ENCODE results near the gene CRLF1.

Gene CRLF1

DNA sequence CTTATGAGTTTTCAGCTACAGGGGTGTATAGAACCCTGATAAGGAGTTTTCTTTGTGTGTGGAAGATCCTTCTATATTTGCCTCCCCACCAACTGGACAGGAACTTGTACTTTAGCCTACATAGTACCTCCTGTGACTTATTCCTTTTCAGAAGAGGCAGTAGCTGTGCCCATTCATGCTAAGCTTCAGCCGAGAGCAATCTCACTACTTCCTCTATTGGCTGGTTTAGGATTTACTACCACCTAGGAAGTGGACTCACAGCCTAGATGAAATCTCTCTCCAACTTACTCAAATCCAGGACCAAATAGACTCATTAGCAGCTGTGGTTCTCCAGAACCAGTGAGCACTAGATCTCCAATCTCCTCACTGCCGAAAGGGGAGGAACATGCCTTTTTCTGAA is 20.3 kb downstream of the CRLF1 start:
- H3K4me3 Mint-ChIP-seq: no peak overlapping the region
- peaks cover 12% of the 10 kb centered on the region for H3K36me3 Mint-ChIP-seq
- no peak for DNase-seq
- peak overlapping the region; percentile 58 for H3K27ac Mint-ChIP-seq
- H3K4me1 Mint-ChIP-seq: peaks cover 47% of the 10 kb centered on the region
- CTCF ChIA-PET: interaction anchor here (0.7 to 3.6 kb wide), 5 partner anchors 14 to 117 kb away, joined by 3 to 19 read pairs (median 3); partner anchors contain the start of gene UBA52
- H3K27me3 Mint-ChIP-seq: peaks cover 4% of the 10 kb centered on the region
- H3K9me3 Mint-ChIP-seq: no peaks in the 10 kb centered on the region

DNA sequence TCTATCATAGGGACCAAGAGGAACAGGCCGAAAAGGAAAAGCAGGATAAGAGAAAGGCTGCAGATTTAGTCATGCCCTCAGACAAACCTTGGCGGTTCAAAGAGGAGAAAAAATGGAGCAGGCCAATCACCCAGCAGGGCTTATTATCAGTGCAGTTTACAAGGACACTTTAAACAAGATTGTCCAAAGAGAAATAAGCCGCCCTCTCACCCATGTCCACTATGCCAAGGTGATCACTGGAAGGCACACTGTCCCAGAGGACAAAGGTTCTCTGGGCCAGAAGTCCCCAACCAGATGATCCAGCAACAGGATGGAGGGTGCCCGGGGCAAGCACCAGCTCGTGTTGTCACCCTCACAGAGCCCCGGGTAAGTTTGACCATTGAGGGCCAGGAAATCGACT is 26.3 kb downstream of the CRLF1 start:
- H3K36me3 Mint-ChIP-seq: peaks cover 11% of the 10 kb centered on the region
- H3K27me3 Mint-ChIP-seq: peaks cover 4% of the 10 kb centered on the region
- peaks cover 11% of the 10 kb centered on the region for H3K4me1 Mint-ChIP-seq
- H3K9me3 Mint-ChIP-seq: no peaks in the 10 kb centered on the region
- no peak for DNase-seq
- CTCF ChIA-PET: interaction anchor here (0.6 to 1.6 kb wide), 7 partner anchors 8 to 417 kb away, joined by 3 to 7 read pairs (median 3); partner anchors contain the start of genes REX1BD and UBA52
- no peak overlapping the region for H3K4me3 Mint-ChIP-seq
- no peak overlapping the region for H3K27ac Mint-ChIP-seq

DNA sequence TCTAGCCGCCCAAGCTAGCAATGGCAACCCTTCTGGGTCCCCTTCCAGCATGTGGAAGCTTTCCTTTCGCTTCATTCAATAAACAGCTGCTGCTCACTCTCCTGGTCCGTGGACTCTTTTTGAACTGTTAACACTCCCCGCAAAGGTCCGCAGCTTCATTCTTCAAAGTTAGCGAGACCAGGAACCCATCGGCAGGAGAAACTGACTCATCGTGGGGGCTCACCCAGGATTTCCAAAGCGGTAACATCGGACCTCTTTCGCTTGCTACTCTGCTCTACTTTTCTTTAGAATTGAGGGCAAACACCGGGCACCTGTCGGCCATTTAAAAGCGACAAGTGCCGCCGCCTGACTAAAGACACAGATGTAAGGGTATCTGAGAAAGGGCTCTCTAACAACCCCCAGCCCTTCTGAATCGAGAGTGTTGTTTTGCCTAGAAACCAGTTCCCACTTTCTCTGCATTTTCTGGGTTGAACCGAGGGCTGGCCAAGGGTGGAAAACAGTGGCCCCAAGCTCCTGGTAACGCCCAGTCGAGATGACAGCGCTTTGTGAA is 29.2 kb downstream of the CRLF1 start:
- no peak overlapping the region for H3K27ac Mint-ChIP-seq
- H3K4me1 Mint-ChIP-seq: peaks cover 22% of the 10 kb centered on the region
- no peaks in the 10 kb centered on the region for H3K27me3 Mint-ChIP-seq
- H3K36me3 Mint-ChIP-seq: peaks cover 35% of the 10 kb centered on the region
- H3K4me3 Mint-ChIP-seq: no peak overlapping the region
- DNase-seq: no peak
- H3K9me3 Mint-ChIP-seq: no peaks in the 10 kb centered on the region
- CTCF ChIA-PET: interaction anchor here (1.4 kb wide), 1 partner anchor 11 kb away, joined by 5 read pairs; the partner anchor contains the start of gene REX1BD

DNA sequence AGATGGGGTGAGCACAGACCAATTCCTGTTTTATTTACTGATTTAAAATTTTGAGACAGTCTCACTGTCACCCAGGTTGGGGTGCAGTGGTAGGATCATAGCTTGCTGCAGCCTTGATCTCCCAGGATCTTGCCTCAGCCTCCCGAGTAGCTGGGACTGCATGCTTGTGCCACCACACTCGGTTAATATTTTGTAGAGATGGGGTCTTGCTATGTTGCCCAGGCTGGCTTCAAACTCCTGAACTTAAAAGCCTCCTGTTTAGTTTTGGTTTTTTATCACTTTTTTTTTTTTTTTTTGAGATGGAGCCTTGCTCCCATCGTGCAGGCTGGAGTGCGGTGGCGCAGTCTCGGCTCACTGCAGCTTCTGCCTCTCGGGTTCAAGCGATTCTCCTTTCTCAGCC is 30.2 kb downstream of the CRLF1 start:
- no peak for DNase-seq
- H3K9me3 Mint-ChIP-seq: no peaks in the 10 kb centered on the region
- H3K4me1 Mint-ChIP-seq: peaks cover 31% of the 10 kb centered on the region
- H3K27me3 Mint-ChIP-seq: no peaks in the 10 kb centered on the region
- no peak overlapping the region for H3K27ac Mint-ChIP-seq
- H3K36me3 Mint-ChIP-seq: peaks cover 40% of the 10 kb centered on the region
- CTCF ChIA-PET: no interaction called here
- no peak overlapping the region for H3K4me3 Mint-ChIP-seq

- H3K27ac Mint-ChIP-seq: no peak overlapping the region
- peaks cover 35% of the 10 kb centered on the region for H3K4me1 Mint-ChIP-seq
- no peak for DNase-seq
- peaks cover 43% of the 10 kb centered on the region for H3K36me3 Mint-ChIP-seq
- H3K27me3 Mint-ChIP-seq: no peaks in the 10 kb centered on the region
- H3K4me3 Mint-ChIP-seq: no peak overlapping the region
- CTCF ChIA-PET: no interaction called here
- H3K9me3 Mint-ChIP-seq: no peaks in the 10 kb centered on the region
Observed at GRCh38 chr19:18574691-18575291, 31.8 kb downstream of the CRLF1 start.

GRCh38 chr19:18571564-18572344 is 34.8 kb downstream of the CRLF1 start, which contains the start of gene UBA52:
TSS of gene UBA52 (plus strand) at chr19:18571857. CDS start at chr19:18573301, 1,444 bp downstream.
- H3K4me3 Mint-ChIP-seq: peak within 1 kb of the TSS; percentile 81
- DNase-seq: peak; percentile 99
- no peaks in the 10 kb centered on the region for H3K27me3 Mint-ChIP-seq
- H3K27ac Mint-ChIP-seq: peak within 1 kb of the TSS; percentile 98
- CTCF ChIA-PET: interaction anchor here (0.6 to 3.5 kb wide), 6 partner anchors 9 to 103 kb away, joined by 3 to 24 read pairs (median 8); partner anchors contain the start of genes ELL, FKBP8 and REX1BD
- peaks cover 52% of the 10 kb centered on the region for H3K36me3 Mint-ChIP-seq
- peaks cover 32% of the 10 kb centered on the region for H3K4me1 Mint-ChIP-seq
- no peaks in the 10 kb centered on the region for H3K9me3 Mint-ChIP-seq

DNA sequence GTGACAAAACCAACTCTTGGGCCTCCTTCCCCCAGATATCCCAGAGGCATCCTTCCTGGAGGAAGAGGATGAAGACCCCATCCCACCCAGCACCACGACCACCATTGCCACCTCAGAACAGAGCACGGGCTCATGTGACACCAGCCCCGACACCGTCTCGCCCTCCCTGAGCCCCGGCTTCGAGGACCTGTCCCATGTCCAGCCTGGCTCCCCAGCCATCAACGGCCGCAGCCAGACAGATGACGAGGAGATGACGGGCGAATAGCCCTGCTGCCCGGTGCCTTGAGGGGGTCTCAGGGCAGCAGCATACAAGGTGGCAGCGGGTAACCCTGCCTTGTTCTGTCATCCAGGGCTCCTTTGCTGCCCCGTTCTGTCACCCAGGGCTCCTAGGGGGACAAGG is 38.2 kb downstream of the CRLF1 start:
- CTCF ChIA-PET: interaction anchor here (1.4 kb wide), 1 partner anchor 21 kb away, joined by 3 read pairs; the partner anchor contains the start of gene REX1BD
- H3K27ac Mint-ChIP-seq: no peak overlapping the region
- peaks cover 47% of the 10 kb centered on the region for H3K36me3 Mint-ChIP-seq
- no peak overlapping the region for H3K4me3 Mint-ChIP-seq
- no peak for DNase-seq
- no peaks in the 10 kb centered on the region for H3K27me3 Mint-ChIP-seq
- H3K9me3 Mint-ChIP-seq: no peaks in the 10 kb centered on the region
- H3K4me1 Mint-ChIP-seq: peaks cover 22% of the 10 kb centered on the region

GRCh38 chr19:18566953-18567352 is 39.6 kb downstream of the CRLF1 start:
- no peaks in the 10 kb centered on the region for H3K27me3 Mint-ChIP-seq
- CTCF ChIA-PET: interaction anchor here (1.4 kb wide), 1 partner anchor 22 kb away, joined by 3 read pairs; the partner anchor contains the start of gene REX1BD
- peaks cover 9% of the 10 kb centered on the region for H3K4me1 Mint-ChIP-seq
- H3K9me3 Mint-ChIP-seq: no peaks in the 10 kb centered on the region
- H3K27ac Mint-ChIP-seq: no peak overlapping the region
- no peak overlapping the region for H3K4me3 Mint-ChIP-seq
- no peak for DNase-seq
- peaks cover 41% of the 10 kb centered on the region for H3K36me3 Mint-ChIP-seq

GRCh38 chr19:18562086-18562485 is 44.5 kb downstream of the CRLF1 start:
- Mint-ChIP-seq H3K36me3 (peaks cover 22% of the 10 kb centered on the region), H3K27me3 (no peaks in the 10 kb centered on the region), H3K9me3 (no peaks in the 10 kb centered on the region), H3K27ac (no peak overlapping the region), H3K4me3 (no peak overlapping the region), H3K4me1 (peaks cover 23% of the 10 kb centered on the region)
- CTCF ChIA-PET: no interaction called here
- no peak for DNase-seq

DNA sequence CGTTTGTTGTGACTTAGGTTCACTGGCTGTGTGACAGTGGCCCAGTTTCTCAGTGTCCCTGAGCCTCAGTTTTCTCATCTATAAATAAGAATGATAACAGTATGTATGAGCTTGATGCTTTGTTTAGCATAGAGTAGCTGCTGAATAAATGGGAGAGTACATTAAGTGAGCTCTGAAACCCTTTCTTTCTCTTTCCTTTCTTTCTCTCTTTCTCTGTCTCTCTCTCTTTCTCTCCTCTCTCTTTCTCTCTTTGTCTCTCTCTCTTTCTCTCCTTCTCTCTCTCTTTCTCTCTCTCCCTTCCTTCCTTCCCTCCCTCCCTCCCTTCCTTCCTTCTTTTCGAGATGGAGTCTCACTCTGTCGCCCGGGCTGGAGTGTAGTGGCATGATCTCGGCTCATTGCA is 46.9 kb downstream of the CRLF1 start:
- DNase-seq: no peak
- H3K4me1 Mint-ChIP-seq: peaks cover 25% of the 10 kb centered on the region
- H3K36me3 Mint-ChIP-seq: peaks cover 14% of the 10 kb centered on the region
- peak overlapping the region; percentile 91 for H3K4me3 Mint-ChIP-seq
- CTCF ChIA-PET: interaction anchor here (1.0 to 3.9 kb wide), 2 partner anchors 16 to 29 kb away, joined by 3 to 14 read pairs; partner anchors contain the start of genes FKBP8 and REX1BD
- no peaks in the 10 kb centered on the region for H3K9me3 Mint-ChIP-seq
- H3K27ac Mint-ChIP-seq: peak overlapping the region; percentile 96
- H3K27me3 Mint-ChIP-seq: no peaks in the 10 kb centered on the region

- Mint-ChIP-seq H3K27me3 (no peaks in the 10 kb centered on the region), H3K9me3 (no peaks in the 10 kb centered on the region), H3K4me1 (peaks cover 25% of the 10 kb centered on the region), H3K36me3 (peaks cover 11% of the 10 kb centered on the region), H3K27ac (peak overlapping the region; percentile 96), H3K4me3 (peak overlapping the region; percentile 91)
- no peak for DNase-seq
- CTCF ChIA-PET: interaction anchor here (1.3 to 3.9 kb wide), 4 partner anchors 15 to 107 kb away, joined by 4 to 14 read pairs (median 8); partner anchors contain the start of genes FKBP8 and REX1BD
Observed at GRCh38 chr19:18558604-18559003, 48.0 kb downstream of the CRLF1 start.

GRCh38 chr19:18558202-18558555 is 48.4 kb downstream of the CRLF1 start:
- peak overlapping the region; percentile 96 for H3K27ac Mint-ChIP-seq
- H3K27me3 Mint-ChIP-seq: no peaks in the 10 kb centered on the region
- no peak for DNase-seq
- peaks cover 10% of the 10 kb centered on the region for H3K36me3 Mint-ChIP-seq
- no peaks in the 10 kb centered on the region for H3K9me3 Mint-ChIP-seq
- peaks cover 25% of the 10 kb centered on the region for H3K4me1 Mint-ChIP-seq
- peak overlapping the region; percentile 91 for H3K4me3 Mint-ChIP-seq
- CTCF ChIA-PET: interaction anchor here (1.3 to 3.9 kb wide), 4 partner anchors 14 to 107 kb away, joined by 4 to 14 read pairs (median 8); partner anchors contain the start of genes FKBP8 and REX1BD

GRCh38 chr19:18557411-18558201 is 49.0 kb downstream of the CRLF1 start, which contains the start of gene KXD1:
TSS of gene KXD1 (plus strand) at chr19:18557870. CDS start at chr19:18562057, 4,187 bp downstream.
- H3K4me1 Mint-ChIP-seq: peaks cover 25% of the 10 kb centered on the region
- H3K27ac Mint-ChIP-seq: peak within 1 kb of the TSS; percentile 96
- H3K36me3 Mint-ChIP-seq: peaks cover 7% of the 10 kb centered on the region
- H3K9me3 Mint-ChIP-seq: no peaks in the 10 kb centered on the region
- CTCF ChIA-PET: interaction anchor here (1.3 to 3.9 kb wide), 4 partner anchors 14 to 106 kb away, joined by 4 to 14 read pairs (median 8); partner anchors contain the start of genes FKBP8 and REX1BD
- H3K27me3 Mint-ChIP-seq: peaks cover 3% of the 10 kb centered on the region
- H3K4me3 Mint-ChIP-seq: peak within 1 kb of the TSS; percentile 91
- DNase-seq: peak; percentile 99

Data from activated naive CD4-positive, alpha-beta T cell treated with anti-CD3 and anti-CD28 coated beads, Interleukin-2, amount 10 ng/mL, durations not matched to agents 7 days and 5 days (primary cell).